HG02588 (cell line): ENCODE measurements around the gene SH3D19.
"Not testable (repeated sequence)": the region's sequence is repeated elsewhere in the genome, so short reads cannot be mapped to it uniquely, and the experiment has no call there.

Experiments
- ATAC-seq: cut with Tn5 transposase; IDR thresholded peaks from one replicate; pipeline ENCODE4 v1.9.1; 2021; ENCODE audit warnings: mild to moderate bottlenecking, moderate library complexity; ENCODE audit not compliant: unreplicated experiment

Gene SH3D19

GRCh38 chr4:151103758-151104157, 221.6 kb downstream of the SH3D19 start:
- ATAC-seq: no peak

GRCh38 chr4:151100531-151100930, 224.9 kb downstream of the SH3D19 start:
- no peak for ATAC-seq

- ATAC-seq: peak; percentile 1
These were observed 225.4 kb downstream of the SH3D19 start for GRCh38 chr4:151099976-151100417.

- peak; percentile 95 for ATAC-seq
These were observed 226.0 kb downstream of the SH3D19 start, which contains the start of gene RPS3A for GRCh38 chr4:151099229-151099975. TSS of gene RPS3A (plus strand) at chr4:151099628. CDS start at chr4:151099653, 25 bp downstream.

GRCh38 chr4:151098979-151099228, 226.5 kb downstream of the SH3D19 start:
- ATAC-seq: no peak

DNA sequence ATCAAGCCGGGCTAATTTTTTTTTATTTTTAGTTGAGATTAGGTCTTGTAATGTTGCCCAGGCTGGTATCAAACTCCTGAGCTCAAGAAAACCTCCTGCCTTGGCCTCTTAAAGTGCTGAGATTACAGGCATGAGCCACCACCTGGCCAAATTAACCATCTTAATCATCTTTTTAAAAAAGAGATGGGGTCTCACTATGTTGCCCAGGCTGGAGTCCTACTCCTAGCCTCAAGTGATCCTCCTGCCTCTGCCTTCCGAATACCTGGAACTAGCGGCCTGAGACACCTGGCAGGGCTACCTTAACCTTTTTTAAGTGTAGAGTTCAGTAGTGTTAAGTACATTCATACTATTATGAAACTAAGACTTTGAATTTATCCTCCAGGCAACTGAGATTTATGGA, 227.6 kb downstream of the SH3D19 start:
- ATAC-seq: no peak

DNA sequence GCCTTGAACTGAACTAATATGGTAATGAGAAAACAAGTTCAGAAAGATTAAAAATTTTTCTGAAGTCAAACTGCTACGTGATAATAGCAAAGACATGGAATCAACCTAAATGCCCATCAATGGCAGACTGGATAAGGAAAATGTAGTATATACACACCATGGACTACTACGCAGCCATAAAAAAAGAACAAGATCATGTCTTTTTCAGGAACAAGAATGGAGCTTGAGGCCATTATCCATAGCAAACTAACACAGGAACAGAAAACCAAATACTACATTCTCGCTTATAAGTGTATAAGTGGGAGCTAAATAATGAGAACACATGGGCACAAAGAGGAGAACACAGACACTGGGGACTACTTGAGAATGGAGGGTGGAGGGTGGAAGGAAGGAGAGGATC, 230.3 kb downstream of the SH3D19 start:
- no peak for ATAC-seq

DNA sequence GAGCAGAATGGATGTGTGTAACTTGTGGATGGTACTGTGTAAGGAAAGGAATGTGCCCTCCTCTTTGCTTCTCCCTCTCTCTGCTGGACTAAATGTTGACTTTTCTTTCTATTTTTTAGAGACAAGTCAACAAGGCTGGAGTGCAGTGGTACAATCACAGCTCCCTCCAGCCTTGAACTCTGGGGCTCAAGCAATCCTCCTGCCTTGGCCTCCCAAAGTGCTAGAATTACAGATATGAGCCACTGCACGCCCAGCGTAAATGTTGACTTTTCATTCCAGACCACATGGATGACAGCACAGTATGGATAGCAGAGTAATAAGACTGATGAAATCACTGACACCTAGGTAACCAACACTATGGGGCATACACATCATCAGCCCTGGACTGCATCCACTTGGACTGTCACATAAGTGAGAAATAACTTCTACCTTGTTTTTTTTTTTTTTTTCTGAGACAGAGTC, 231.1 kb downstream of the SH3D19 start:
- no peak for ATAC-seq

DNA sequence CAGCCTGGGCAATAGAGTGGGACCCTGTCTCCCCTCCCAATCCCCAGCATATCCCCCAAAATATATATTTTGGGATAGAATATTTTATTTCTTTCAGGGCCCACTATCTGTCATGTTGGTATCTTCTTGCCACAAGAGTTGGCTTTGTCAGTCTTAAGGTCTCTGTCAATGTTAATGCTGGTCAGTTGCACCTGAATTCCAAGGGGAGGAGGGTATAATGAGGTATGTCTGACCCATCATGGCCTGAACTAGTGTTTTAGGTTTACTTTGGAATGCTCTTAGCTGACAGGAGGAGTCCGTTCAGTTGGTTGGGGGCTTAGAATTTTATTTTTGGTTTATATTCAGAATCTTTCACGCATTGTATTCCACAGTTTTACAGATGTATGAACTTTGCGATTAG, 232.2 kb downstream of the SH3D19 start:
- no peak for ATAC-seq

DNA sequence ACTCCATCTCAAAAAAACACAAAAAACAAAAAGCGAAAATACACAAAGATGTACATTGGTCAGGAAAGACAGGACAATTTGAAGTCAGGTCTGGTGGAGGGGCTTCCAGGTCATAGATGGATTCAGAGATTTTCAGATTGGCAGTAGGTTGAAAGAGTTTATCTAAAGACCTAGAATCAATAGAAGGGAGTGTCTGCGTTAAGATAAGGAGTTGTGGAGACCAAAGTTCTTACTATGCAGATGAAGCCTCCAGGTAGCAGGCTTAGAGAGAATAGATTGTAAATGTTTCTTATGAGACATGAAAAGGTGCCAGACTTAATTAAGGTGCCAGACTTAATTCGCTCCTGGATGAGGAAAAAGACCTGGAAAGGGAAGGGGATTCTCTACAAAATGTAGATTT, 232.9 kb downstream of the SH3D19 start:
- no peak for ATAC-seq

DNA sequence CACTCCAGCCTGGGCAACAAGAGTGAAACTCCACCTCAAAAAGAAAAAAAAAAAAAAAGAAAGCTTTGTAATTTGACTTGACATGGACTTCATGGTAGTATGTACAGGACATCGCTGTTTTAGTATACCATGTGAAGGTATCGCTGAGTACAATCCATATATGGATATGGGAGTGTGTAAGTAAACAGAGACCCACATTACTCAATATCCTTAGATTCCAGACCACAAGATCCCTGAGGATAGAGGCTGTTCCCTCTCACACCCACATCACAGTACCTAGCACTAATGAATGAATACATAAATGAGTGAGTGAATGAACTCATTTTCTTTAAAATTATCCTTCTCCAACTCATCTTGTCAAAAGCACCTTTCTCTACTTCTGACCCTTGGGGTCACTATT, 234.4 kb downstream of the SH3D19 start:
- ATAC-seq: no peak

GRCh38 chr4:151087467-151087866, 237.9 kb downstream of the SH3D19 start:
- no peak for ATAC-seq

GRCh38 chr4:151077978-151078377, 247.4 kb downstream of the SH3D19 start:
- ATAC-seq: not testable (repeated sequence)

DNA sequence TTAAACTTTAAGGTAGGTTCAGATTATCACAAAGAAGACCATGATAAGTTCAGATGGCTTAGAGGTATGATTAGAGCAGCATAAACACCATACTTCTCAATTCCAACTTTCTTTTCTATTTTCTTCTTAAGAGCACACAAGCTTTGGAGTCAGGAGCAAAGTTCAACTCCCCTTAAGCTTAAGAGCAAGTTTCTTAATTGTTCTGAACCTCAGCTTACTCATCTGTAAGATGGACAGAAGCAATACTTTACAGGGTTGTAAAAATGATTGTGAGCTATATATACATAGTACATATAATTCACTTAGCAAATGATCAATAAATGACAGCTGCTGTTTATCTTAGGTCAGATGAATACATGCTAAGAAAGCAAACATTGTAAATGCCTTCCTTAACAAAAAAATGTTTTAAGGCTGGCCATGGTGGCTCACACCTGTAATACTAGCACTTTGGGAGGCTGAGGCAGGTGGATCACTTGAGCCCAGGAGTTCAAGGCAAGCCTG, 250.9 kb downstream of the SH3D19 start:
- ATAC-seq: no peak
